Medulla oblongata (tissue), 1 donor: Measurements from ENCODE around the gene C10orf90.
A peak's percentile ranks its signal among the peaks of the same experiment; 100 is the strongest.

Experiments
- DNase-seq: peaks from one replicate; pipeline ENCODE4 v3.0.0-alpha.2; 2015; ENCODE audit errors: extremely low spot score

Gene C10orf90

DNA sequence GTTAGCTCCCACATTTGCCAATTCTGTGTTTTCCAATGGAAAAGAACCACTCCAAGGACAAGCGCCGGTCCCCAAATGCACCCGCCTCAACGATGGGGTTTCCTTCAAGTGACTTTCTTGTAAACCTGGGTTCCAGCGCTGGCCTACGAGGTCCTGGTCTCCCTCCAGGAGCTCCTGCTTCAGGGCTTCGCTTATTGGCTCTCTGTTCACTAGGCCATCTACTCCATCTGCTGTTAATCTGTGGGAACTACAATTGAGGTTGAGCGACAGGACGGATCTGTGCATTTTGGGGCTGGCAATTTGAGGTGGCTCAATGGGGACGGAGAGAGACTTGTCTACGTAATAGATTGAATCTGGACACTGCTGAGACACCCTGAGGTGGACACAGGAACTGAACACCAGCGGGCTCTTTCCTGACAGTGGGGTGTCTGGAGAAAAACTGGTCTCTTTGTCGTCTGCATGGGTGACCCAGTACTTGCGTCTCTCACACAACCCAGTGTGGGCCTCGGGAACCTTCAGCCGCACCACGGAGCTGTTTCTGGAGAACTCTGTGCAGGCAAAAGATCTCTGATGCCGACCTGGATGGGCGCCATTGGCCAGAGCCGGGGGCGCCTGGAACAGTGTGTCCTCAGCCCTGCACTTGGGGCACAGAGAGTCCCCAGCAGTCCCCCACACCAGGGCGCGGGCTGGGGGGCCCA lies 166.3 kb downstream of the C10orf90 start:
- DNase-seq, result peak; percentile 78

DNA sequence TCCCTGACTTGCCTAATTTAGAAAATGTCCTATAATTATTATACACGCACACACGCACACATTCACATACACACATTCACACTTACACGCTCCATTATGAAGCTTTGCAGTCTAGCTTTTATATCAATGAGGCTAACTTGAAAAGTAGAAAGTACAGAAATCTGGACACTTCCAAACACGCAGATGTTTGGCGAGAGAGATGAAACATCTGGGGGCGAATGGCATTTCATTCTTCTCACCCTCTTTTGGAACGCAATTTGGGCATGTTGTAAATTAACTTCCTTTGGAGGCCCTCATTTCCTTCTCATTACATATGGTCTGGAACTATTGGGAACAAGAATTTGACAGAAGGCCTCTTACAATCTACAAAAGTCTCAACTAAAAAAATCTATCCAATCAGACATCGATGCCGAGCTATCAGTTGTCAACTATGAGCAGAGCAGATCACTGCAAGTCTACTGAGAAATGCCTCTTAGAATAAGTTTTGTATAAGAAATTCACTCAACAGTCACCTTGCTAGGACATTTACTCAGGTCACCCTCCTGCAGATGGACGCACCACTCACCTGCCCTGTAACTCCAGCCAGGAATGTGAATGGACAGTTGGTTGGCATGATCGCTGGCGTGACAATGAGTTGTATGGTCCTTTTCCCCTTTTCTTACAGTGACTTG lies 167.0 kb downstream of the C10orf90 start:
- no peak for DNase-seq

DNA sequence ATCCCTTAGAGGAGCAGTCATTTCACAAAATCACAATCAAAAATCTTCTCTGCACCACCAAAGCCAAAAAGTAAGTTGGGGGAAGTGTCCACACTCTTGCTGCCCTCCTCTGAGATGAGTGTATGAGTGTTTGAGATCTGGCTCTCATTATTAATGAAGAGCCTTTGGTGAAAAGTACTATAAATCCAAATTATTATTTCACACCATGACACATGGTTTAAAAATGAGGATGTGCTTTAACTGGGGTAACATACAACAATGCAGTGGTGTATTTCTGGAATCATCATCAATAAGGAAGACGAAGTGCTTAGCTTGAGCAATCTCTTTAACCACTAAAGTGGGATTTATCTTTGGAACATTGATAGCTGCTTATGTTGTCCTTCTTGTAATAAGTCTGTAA lies 168.1 kb downstream of the C10orf90 start:
- DNase-seq, result no peak

DNA sequence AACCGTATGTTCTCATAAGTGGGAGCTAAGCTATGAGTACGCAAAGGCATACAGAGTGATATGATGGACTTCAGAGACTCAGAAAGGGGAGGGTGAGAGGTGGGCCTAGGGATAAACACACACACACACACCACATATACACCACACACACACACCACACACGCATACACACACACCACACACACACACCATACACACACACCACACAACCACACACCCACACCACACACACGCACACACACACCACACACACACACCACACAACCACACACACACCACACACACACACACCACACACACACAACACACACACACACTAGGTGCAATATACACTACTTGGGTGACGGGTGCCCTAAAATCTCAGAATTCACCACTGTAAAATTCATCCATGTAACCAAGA lies 168.7 kb downstream of the C10orf90 start:
- no peak for DNase-seq

DNA sequence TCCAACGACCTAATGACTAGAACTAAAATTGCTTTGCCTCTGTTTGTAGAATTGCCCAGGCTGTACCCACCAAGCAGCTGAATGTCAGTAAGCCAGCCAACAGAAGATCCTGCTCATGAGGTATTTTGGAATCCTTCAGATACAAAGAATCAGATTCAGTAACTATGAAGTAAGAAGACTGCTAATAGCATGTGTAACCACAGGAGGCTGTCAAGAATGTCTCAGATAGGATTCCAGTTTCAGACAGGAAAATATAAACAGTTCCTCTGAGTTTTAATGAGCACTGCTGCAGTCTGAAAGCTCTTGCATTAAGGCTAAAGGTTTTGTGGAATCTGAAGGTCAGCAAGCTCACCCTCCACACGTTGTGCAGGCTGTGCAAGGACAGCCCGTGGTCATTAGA lies 169.6 kb downstream of the C10orf90 start:
- DNase-seq, result no peak

DNA sequence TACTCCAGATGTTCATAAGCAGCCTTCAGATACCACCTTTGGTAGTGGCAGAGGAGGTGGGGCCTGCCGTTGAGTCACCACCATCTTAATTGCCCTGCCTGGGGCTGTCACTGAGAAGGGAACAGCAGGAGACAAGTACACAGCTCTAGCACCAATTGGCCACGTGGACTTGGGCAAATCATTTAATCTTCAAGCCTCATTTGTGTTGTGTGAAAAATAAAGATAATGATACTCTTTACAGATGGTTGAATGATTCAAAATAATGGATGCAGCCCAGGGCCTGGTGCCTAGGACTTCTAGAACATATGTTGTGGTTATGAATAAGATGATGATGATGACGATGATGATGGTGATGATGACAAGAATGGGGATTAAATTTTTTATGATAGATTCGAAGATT lies 170.3 kb downstream of the C10orf90 start:
- no peak for DNase-seq

DNA sequence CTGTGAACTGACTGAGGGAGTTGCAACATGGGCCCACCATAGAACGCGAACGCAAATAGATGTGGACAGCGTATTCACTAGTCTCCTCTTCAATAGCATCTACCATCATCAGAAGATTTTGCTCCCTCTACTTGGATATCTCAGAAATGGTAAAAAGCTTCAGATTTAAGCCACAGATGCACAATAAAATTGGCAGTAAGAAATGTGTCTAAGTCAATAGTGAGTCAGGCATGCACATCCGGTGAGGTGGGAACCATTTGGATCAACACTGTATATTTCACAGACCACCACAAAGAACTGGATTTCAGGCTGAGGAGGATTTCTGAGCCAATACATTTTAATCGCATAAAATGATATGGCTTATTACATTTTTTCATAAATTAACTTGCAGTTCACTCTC lies 170.7 kb downstream of the C10orf90 start:
- DNase-seq, result no peak

DNA sequence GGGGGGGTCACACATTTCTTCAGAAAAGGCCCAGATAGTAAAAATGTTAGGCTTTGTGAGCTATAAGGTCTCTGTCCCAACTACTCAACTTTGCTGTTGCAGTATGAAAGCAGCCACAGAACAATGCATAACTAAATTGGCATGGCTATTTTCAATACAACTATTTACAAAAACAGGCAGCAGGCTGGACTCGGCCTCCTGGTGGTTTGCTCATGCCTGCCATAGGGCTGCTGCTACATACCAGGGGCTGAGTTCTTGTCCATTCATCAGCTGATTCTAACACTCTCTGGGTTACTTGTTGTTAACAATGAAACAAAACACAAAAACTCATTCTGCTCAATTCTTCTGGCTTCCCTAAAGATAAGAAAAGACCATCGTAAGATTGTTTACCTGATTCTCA lies 172.8 kb downstream of the C10orf90 start:
- DNase-seq, result no peak

DNA sequence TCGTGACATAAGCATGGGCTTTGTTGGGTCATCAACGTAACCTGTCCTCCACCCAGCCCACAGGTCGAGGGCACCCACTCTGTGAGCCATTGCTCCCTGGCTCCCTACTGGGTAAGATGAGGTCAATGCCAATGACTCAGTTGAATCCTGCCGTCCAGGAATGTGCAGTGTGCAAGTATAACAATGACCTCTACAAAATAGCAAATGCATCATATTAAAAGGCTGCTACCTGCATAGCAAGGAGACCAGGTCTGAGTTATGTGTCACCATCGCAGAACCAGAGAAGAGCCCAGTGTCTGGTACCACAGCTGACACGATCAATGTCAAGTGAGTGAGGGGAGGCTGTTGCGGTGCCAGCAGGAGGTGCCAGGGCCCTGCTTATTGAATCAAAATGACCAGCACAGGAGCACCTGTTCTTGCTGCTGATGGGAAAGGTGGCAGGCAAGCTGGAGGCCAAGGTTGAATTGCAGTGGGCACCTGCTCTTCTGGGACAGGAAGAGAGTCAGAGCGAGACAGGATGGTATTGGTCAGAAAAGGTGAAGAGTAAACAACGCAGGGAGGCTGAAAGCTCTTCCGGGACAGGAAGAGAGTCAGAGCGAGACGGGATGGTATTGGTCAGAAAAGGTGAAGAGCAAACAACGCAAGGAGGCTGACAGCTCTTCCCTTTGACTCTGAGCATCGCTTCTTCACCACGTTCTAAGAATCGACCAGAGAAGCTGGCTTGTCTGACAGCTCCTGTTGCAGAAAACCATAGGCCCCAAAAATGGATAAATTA lies 173.5 kb downstream of the C10orf90 start:
- no peak for DNase-seq

DNA sequence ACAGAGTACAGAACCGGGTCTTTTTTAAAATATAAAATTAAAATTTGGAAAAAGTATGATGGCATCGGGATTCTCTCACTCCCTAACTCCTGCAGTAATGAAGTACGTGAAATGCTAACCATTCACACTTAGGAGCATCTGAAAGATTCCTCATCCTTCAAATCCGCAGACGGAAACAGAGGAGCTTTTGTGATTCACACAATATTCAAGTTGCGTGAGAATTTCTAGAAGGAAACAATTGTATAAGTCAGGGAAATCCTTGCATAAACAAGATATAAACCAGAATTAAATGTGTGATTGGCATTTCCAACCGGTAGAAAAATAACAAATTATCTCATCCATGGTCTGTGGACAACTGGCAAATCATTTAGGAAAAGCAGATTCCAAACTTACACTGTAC lies 179.0 kb downstream of the C10orf90 start:
- no peak for DNase-seq

DNA sequence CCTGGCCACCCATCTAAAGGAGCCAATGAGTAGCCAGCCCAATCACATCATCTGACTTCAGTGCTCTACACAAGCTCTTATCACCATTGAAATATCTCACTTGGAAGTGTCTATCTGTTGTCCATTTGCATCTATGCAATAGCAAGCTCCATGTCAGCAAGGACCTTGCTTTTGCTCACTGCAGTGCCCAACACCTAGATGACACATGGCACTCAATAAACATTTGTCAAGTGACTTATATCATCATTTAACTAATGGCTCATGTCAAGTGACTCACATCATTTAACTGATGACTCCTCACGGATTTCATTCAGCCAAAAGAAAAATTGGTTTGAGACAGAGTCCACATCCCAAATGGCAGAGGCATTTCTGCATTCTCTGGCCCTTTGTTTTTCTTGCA lies 189.3 kb downstream of the C10orf90 start:
- DNase-seq, result no peak

DNA sequence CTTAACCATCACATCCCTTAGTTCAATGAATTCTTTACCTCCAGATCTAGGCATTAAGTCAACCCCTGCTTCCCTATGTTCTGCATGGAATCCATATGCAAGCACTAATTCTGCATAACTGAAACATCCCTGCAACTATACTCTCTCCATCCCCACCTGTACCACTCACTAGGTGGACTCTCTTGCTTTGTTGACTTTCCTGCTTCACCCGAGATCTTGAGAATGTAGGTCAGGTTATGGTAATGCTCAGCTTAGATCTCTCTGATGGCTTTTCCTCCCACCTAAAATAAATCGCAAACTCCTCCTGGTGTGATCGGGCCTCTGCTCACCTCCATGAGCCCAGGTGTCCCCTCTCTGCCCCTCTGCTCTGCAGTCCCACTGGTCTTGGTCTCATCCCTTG lies 189.8 kb downstream of the C10orf90 start:
- DNase-seq, result no peak

DNA sequence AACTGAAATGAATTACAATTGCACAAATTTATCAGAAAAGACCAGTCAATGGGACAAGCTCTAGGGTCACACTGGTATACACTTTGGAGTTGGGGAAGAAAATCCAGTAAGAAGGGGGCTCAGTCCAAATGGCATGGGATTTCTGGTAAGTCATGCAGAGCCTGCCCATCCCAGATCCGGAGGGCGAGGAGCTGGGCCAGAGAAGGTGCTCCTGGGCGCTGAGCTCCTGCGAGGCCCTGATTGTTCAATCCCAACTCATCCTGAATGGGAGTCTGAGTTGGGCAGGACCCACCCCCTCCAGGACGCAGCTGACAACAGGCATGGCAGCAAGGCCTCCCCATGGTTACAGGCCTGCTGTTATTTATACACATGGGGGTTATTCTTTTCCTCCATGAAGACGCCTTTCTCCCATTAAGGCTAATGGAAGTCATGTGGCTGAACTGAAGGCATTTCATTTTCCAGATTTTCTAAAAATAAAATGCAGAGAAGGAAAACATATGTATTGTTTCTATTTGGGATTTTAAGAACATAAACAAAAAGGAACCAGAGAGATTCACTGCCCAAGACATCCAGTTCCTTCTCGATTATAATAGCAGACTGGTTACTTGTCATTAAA lies 191.1 kb downstream of the C10orf90 start:
- DNase-seq, result no peak

DNA sequence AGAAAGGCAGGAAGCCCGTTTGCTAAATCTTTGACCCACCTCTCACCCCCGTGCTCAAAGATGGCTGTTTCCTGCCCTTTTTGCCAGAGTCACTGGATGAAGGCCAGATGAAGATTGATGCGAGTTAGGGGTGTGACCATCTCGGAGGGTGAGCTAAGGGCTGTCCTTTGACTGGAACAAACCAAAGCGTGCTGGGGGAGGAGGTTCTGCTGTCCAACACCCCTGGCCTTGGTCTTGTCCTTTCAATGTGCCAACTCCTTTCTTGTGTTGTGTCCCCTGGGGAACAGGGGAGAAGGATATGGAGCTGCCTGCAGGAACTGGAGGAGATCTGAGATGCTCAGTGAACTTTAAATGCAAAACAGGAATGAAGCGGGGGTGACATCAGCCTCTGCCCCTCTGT lies 191.9 kb downstream of the C10orf90 start:
- no peak for DNase-seq

DNA sequence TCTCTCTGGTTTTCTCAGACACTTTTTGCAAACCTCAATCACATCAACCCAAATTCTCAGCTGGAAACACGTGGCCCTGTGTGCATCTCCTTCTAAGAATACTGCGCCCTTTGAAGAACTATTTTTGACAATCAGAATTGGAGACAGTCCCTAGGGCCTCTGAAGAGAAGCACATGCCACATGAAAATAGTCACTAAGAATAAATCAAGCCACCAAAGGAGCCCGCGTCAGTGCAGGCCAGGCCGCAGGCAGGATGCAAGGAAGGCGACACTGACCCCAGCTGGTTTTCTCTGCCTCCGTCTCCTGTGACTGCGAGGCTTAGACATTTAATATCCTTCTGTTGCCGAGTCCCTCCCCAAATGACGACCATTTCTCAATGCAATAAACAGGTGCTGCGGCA lies 194.2 kb downstream of the C10orf90 start:
- DNase-seq, result peak; percentile 31

DNA sequence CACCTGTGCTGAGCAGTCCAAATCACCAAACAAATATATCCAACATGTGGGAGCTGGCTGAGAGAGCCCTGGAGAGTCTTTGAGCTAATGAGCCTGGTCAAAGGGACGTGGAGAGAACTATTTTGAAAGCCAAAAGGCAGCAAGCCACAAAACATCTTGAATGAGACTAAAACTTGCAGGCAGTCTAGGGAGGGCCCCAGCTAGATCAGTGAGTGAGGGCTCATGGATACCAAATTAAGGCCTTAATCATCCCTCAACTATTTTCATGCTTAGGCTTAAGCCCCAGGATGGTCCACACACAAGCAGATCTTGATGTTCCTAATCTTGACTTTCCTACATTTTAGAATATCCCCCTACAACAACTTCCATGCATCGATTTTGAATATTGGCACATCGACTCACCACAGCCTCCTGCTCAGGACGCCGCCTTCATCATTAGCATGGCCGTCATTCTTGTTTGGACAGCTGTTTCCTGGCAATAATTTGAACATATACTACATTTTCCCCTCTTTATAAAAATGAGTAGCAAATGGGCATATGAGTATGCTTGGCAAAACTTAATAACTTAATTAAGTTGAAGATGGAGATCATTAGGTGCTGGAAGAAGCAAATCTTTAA lies 195.3 kb downstream of the C10orf90 start:
- DNase-seq, result no peak

DNA sequence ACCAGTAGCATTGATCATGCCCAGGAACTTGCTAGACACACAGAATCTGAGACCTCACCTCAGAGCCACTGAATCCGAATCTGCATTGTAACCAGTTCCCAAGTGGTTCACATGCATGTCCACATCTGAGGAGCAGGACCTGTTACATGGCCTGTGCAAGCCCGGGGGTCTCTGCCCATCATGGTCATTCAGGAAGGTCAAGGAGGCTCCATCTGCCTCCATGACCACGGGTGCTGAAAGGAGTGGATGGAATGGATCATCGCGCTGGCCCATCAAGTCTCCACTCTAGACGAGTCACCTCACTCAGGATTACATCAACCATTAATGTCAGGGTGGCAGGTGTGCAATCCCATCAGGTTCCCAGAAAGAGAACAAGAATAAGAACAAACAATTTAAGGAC lies 196.5 kb downstream of the C10orf90 start:
- no peak for DNase-seq

DNA sequence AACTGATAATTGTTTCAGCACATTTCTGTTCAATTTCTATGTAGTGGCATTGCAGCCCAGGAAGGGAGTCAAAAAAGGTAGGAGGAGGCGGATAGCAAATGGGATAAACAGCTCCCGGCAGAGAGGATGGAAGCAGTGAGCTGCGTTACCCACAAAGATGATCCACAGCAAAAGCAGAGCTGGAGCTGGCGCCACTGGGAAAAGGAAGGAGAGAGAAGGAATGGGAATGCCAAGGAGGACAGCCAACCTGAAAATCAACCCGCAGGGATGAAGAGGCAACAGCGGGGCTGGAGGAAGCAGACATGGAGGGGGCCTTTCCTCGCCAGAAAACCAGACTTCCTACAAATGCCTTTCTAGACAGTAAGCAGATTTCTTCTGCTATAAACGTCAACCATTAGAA lies 199.5 kb downstream of the C10orf90 start:
- DNase-seq, result no peak

DNA sequence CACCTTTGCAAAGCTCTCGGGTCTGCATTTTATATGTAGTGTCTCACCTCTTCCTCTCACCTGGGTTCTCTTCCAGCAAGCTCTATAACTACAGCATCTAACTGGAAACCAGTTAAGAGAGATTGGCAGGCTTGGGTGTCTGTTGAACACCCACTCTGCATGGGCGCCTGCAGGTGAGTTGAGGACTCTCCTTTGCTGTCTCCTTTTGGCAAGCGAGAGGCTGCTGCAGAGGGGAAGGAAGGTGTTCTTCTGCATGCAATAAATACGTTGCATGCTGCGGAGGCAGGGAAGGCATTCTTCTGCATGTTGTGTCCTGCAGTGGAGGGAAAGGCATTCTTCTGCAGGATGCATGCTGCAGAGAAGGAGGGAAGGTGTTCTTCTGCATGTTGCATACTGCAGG lies 200.8 kb downstream of the C10orf90 start:
- no peak for DNase-seq

DNA sequence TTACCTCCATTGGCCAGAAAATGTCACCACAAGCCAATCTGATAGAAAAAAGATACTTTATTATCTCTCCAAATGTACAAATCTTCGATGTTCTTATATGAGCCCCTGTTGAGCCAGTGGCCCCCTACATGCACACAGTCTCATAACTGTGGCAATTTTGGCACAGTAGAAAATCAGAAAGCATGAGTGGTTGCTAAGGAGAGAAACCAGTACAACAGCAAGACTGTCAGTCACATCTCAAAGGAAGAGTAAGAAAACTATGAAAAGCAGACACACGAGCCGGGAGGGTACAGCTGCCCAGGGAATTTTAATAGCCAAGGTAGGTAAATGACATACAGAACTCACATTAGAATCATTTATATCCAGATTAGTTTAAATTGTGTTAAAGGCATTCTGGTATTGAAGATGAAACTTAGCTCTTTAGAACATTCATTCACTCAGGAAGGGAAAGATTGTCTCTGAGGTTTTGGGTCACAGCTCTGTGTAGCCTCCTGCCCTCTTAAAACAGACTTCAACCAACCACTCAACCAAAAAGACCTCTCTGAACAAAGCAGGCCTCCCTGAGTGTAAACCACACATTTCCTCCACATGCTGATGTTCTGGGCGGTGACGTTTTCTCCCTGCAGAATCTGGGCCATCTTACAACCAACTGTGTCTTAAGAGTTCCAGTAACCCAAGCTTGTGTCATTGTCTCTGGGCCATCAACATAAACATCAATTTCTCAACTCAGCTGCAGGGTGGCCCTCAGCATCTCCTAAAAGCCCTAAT lies 201.4 kb downstream of the C10orf90 start:
- no peak for DNase-seq

DNA sequence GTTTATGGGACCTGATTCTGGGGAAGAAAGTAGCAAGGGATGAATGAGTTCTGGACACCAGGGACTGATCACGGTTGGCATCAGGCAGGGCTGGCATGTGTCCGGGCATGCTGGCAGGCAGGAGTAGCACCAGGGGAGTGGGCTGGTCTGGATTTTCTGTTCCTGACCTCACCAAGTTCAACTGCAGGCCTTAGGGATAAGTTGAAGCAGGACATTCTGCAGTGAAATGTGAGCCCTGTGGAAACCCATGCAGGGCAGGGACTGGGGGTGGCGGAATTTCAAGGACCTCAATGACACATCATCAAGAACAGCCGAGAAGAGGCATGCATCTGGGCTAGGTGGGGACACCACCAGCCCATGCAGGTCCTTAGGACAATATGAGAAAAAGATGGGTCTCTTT lies 202.0 kb downstream of the C10orf90 start:
- DNase-seq, result no peak
